ENCODE results near the gene EIF2AK3.

The EIF2AK3 gene

GRCh38 chr2:88537640-88538039, 89.6 kb downstream of the EIF2AK3 start:
- no peak for DNase-seq

- no peak for DNase-seq
Measured at GRCh38 chr2:88530081-88530480, 97.2 kb downstream of the EIF2AK3 start.

- DNase-seq: no peak
Measured at GRCh38 chr2:88521445-88522073, 105.7 kb downstream of the EIF2AK3 start.

- DNase-seq: no peak
Measured at GRCh38 chr2:88517759-88518201, 109.5 kb downstream of the EIF2AK3 start.

Measured in stimulated activated naive CD4-positive, alpha-beta T cell (primary cell).